Measurements from ENCODE around the gene CYB561D1.

DNA sequence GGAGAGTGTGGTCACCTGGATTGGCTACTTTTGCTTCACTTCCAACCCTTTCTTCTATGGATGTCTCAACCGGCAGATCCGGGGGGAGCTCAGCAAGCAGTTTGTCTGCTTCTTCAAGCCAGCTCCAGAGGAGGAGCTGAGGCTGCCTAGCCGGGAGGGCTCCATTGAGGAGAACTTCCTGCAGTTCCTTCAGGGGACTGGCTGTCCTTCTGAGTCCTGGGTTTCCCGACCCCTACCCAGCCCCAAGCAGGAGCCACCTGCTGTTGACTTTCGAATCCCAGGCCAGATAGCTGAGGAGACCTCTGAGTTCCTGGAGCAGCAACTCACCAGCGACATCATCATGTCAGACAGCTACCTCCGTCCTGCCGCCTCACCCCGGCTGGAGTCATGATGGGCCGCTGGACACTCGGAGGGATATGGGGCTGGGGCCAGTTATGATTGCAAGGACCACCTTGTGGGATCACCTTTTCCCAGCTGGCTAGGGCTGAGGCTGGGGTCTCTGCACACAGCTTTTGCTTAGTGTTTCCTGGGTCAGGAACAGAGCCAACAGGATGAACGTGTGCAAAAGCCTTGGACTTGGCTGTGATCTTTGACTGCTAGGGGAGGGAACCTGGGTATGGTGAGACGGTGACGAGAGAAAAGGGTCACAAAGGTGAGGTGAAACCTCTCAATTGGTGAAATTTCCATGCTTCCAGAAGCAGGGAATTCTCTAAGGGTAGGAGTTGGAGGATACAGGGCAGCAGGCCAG, 50.3 kb downstream of the CYB561D1 start:
- TF ChIP-seq FOXM1 (IDR thresholded peaks at IDR 0.05; ENCODE audit: borderline replicate concordance) (no peak), FOXK2 (IDR thresholded peaks at IDR 0.05) (no peak), SP1 (IDR thresholded peaks at IDR 0.05) (no peak), LEF1 (IDR thresholded peaks at IDR 0.05; ENCODE audit: borderline replicate concordance) (no peak), BHLHE40 (IDR thresholded peaks at IDR 0.05; ENCODE audit: borderline replicate concordance) (no peak), TARDBP (IDR thresholded peaks at IDR 0.05) (no peak), NFRKB (IDR thresholded peaks at IDR 0.05) (no peak), SUZ12 (IDR thresholded peaks at IDR 0.05) (no peak), FOXA1 (IDR thresholded peaks at IDR 0.05) (no peak), ZNF384 (IDR thresholded peaks at IDR 0.05) (no peak)
- TF ChIP-seq, protein P1, sequence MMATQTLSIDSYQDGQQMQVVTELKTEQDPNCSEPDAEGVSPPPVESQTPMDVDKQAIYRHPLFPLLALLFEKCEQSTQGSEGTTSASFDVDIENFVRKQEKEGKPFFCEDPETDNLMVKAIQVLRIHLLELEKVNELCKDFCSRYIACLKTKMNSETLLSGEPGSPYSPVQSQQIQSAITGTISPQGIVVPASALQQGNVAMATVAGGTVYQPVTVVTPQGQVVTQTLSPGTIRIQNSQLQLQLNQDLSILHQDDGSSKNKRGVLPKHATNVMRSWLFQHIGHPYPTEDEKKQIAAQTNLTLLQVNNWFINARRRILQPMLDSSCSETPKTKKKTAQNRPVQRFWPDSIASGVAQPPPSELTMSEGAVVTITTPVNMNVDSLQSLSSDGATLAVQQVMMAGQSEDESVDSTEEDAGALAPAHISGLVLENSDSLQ (IDR thresholded peaks at IDR 0.05): no peak
